CD1c-positive myeloid dendritic cell (primary cell): ENCODE results near the gene PSMA6.
A peak's percentile ranks its signal among the peaks of the same experiment; 100 is the strongest.
"Not testable (repeated sequence)": the region's sequence is repeated elsewhere in the genome, so short reads cannot be mapped to it uniquely, and the experiment has no call there.

Experiments used
- DNase-seq: peaks from one replicate; pipeline ENCODE4 v3.0.0-alpha.2; 2016; ENCODE audit errors: extremely low spot score

The PSMA6 gene

GRCh38 chr14:35343702-35344101, 51.5 kb downstream of the PSMA6 start:
- DNase-seq = no peak

DNA sequence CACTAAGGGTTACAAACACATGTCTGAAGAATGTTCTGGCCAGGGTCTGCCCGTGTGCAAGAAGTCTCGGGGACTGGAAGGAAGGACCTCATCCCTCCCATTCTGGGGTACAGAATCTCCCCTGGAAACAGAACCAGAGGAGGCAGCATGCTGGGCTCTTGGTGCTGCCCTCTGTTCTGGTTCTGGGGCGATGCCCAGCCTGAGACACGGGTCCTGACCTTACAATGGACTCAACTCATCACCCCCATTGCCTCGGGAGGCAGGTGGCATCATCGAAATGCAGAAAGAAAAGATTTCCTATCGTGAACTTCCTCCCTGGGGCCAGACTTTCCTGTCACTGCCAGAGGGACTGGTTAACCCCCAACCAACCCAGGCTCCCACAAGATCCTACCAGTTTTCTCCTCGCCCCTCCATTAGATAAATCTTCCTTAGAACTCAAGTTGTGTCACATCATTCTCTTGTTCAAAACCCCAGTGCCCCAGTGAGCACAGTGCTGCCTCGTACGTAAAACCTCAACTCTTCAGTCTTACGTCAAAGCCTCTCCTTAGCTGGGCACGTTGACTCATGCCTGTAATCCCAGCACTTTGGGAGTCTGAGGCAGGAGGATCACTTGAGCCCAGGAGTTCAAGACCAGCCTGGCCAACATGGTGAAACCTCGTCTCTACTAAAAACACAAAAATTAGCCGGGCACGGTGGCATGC, 52.1 kb downstream of the PSMA6 start:
- DNase-seq = no peak

- no peak for DNase-seq
These were observed 54.6 kb downstream of the PSMA6 start for GRCh38 chr14:35346738-35347322.

- no peak for DNase-seq
These were observed 55.3 kb downstream of the PSMA6 start for GRCh38 chr14:35347323-35348043.

DNA sequence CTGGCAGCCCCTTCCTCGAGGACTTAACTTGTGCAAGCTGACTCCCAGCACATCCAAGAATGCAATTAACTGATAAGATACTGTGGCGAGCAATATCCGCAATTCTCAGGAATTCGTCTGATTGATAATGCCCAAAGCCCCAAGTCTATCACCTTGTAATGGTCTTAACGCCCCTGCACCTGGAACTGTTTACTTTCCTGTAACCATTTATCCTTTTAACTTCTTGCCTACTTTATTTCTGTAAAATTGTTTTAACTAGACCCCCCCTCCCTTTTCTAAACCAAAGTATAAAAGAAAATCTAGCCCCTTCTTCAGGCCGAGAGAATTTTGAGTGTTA, 55.8 kb downstream of the PSMA6 start:
- not testable (repeated sequence) for DNase-seq

- DNase-seq = no peak
These were observed 57.5 kb downstream of the PSMA6 start for GRCh38 chr14:35349496-35350365.

DNA sequence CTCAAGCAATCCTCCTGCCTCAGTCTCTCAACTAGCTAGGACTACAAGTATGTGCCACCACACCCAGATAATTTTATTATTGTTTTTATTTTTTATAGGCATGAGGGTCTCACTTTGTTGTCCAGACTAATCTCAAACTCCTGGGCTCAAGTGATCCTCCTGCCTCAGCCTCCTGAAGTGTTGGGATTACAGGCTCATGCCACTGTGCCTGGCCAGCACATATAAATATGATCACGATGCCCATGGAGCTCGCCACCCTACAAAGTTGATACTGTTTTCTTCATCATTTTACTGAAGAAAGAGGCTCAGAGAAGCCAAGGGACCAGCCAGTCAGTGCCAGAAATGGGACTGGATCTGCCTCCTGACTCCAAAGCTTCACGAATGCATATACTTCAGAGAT, 59.3 kb downstream of the PSMA6 start:
- no peak for DNase-seq

- no peak for DNase-seq
These were observed 59.7 kb downstream of the PSMA6 start for GRCh38 chr14:35351897-35352273.

GRCh38 chr14:35352274-35353233, 60.4 kb downstream of the PSMA6 start:
- DNase-seq = peak; percentile 74

DNA sequence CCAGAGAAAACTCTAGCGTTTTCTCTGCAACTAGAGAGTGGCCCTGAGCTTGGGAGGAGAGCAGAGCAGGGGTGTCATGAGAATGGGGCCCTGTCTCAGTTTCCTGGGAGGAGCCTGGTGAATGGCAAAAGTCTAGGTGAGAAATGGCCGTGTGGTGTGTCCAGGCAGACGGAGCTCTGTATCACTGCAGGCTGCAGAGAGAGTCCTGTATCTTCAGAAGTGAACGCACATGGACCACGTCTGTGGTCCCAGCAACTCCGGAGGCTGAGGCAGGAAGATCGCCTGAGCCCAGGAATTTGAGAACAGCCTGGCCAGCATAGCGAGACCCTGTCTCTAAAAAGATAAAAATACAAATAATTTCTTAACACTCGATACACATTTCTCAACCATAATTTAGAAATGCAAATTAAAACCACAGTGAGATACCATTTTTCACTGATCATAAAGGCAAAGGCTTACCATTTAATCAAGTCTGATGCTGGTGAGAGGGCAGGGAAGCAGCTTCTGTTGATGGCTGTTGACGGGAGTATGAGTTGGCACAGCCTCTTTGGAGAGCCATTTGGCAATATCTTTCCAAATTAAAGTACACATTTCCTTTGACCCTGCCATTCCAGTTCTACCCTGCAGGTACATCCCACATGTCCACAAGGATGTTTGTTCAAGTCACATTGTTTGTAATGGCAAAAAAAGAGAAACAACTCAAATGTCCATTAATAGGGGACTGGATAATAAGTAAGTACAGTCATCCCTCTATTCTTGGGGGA, 61.4 kb downstream of the PSMA6 start:
- no peak for DNase-seq

DNA sequence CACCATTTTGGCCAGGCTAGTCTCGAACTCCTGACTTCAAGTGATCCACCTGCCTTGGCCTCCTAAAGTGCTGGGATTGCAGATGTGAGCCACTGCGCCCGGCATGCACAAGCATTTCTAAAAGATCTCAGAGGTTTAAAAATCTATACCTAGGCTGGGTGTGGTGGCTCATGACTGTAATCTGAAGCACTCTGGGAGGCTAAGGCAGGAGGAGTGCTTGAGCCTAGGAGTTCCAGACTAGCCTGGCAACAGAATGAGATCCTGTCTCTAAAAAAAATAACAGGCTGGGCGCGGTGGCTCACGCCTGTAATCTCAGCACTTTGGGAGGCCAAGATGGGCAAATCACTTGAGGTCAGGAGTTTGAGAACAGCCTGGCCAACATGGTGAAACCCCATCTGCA, 63.1 kb downstream of the PSMA6 start:
- not testable (repeated sequence) for DNase-seq

- DNase-seq = no peak
These were observed 64.0 kb downstream of the PSMA6 start for GRCh38 chr14:35355981-35356841.

GRCh38 chr14:35359655-35360054, 67.5 kb downstream of the PSMA6 start:
- not testable (repeated sequence) for DNase-seq

GRCh38 chr14:35361141-35361480, 68.9 kb downstream of the PSMA6 start:
- DNase-seq = no peak

DNA sequence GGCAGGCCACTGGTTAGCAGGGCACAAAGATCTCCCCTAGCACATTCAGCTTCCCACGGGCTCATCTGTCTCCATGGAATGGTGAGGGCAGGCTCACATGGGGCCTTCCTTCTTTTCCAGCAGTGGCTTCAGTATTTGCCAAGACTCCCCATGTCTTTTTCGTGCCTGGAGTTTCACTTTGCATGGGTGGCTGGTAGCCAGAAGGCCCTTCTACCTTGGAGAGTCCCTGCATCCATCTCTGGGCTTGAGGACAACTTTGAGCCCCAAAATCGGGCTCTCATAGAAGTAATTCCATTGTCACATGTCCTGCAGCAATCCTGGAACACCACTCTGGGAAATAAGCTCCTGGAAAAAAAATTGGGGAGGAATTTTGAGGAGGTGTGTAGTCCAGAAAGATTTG, 70.3 kb downstream of the PSMA6 start:
- no peak for DNase-seq

- no peak for DNase-seq
These were observed 70.8 kb downstream of the PSMA6 start for GRCh38 chr14:35362911-35363374.

GRCh38 chr14:35365130-35366055, 73.2 kb downstream of the PSMA6 start:
- DNase-seq = peak; percentile 94

DNA sequence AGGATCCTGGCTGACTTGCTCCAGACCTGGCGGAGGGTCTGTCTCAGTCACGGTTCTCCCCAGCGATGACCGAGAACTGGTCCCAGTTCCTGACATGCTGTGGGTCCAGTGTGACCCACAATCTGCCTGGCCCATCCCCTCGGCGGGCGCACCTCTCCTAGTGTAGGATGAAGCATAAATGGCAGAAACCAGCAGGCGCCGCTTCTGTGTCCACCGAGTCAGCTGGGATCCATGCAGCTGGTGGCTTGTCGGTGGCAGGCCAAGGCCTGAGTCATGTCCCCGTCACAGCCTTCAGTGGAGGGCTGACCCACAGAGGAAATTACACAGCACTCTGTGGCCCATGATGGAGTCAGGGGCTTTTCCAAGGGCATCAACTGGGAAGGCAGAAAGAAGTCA, 73.9 kb downstream of the PSMA6 start:
- DNase-seq = peak; percentile 88
